ENCODE data around the gene POU6F2. TPM values are rescaled to one million over a fixed set of nuclear protein-coding genes. Genes with fewer than 3 reads are reported as not detected.

The POU6F2 gene
- total RNA-seq, 4 donors from 2014 or later, result 0.31 to 0.66 TPM; not detected in 2

GRCh38 chr7:39515534-39516228 is 538.0 kb downstream of the POU6F2 start:
- TF ChIP-seq POLR2A (IDR thresholded peaks at IDR 0.05), result no peak
- no peak for TF ChIP-seq EP300 (IDR thresholded peaks at IDR 0.05)
- no peak for TF ChIP-seq POLR2AphosphoS5 (IDR thresholded peaks at IDR 0.05)
- no peak for TF ChIP-seq CTCF (IDR thresholded peaks at IDR 0.05)
- H3K4me1 ChIP-seq, result no peaks in the 10 kb centered on the region
- no peak for ATAC-seq

GRCh38 chr7:39516498-39516897 is 538.8 kb downstream of the POU6F2 start:
- ATAC-seq, result no peak
- Histone ChIP-seq H3K27ac (no peak overlapping the region), H3K36me3 (no peaks in the 10 kb centered on the region), H3K4me1 (no peaks in the 10 kb centered on the region), H3K4me3 (no peak overlapping the region), H3K9me3 (no peaks in the 10 kb centered on the region), H3K27me3 (no peaks in the 10 kb centered on the region)
- WGBS, 2 donors (ENCODE audit: low coverage in 1 of 2), result 66 to 74% methylated on average over 7 of the region's 7 CpGs
- no peak for TF ChIP-seq CTCF (IDR thresholded peaks at IDR 0.05)
- TF ChIP-seq POLR2AphosphoS5 (IDR thresholded peaks at IDR 0.05), result no peak
- no peak for TF ChIP-seq EP300 (IDR thresholded peaks at IDR 0.05)
- no peak for TF ChIP-seq POLR2A (IDR thresholded peaks at IDR 0.05)

More at GRCh38 chr7:39515534-39516228, 538.0 kb downstream of the POU6F2 start:
- no peaks in the 10 kb centered on the region for H3K27me3 ChIP-seq
- no peaks in the 10 kb centered on the region for H3K9me3 ChIP-seq
- WGBS, 2 donors (ENCODE audit: low coverage in 1 of 2), result 67 to 68% methylated on average over 1 to 8 of the region's 8 CpGs
- no peak overlapping the region for H3K4me3 ChIP-seq
- H3K36me3 ChIP-seq, result no peaks in the 10 kb centered on the region
- no peak overlapping the region for H3K27ac ChIP-seq

GRCh38 chr7:39517240-39517639 is 539.5 kb downstream of the POU6F2 start:
- no peak overlapping the region for H3K4me3 ChIP-seq
- ATAC-seq, result no peak
- TF ChIP-seq CTCF (IDR thresholded peaks at IDR 0.05) (no peak), POLR2AphosphoS5 (IDR thresholded peaks at IDR 0.05) (no peak), POLR2A (IDR thresholded peaks at IDR 0.05) (no peak), EP300 (IDR thresholded peaks at IDR 0.05) (no peak)
- no peaks in the 10 kb centered on the region for H3K36me3 ChIP-seq
- no peaks in the 10 kb centered on the region for H3K9me3 ChIP-seq
- H3K27me3 ChIP-seq, result peaks cover 1% of the 10 kb centered on the region
- 70% methylated on average over 3 of the region's 3 CpGs; no CpG with 5 or more reads in 1 of the 2 donors for WGBS, 2 donors (ENCODE audit: low coverage in 1 of 2)
- no peak overlapping the region for H3K27ac ChIP-seq
- no peaks in the 10 kb centered on the region for H3K4me1 ChIP-seq

Small RNAs within 50 kb of the gene (small RNA-seq; reads per million reads assigned to genes)
- 0 to 1.6 (median 0.45) reads per million in 4 donors for gene SNORA20B

Other genes with a start within 250 kb of the POU6F2 start
- 10 to 100 TPM; 33.7 to 71.8 (median 44.3) TPM for gene VPS41, start 68.7 kb upstream of the POU6F2 start, total RNA-seq